Forelimb muscle (tissue), 1 donor: ENCODE results near the gene CENPQ. TPM values are rescaled to one million over a fixed set of nuclear protein-coding genes. Genes with fewer than 3 reads are reported as not detected.
"Not testable (repeated sequence)": the region's sequence is repeated elsewhere in the genome, so short reads cannot be mapped to it uniquely, and the experiment has no call there.

Experiments
- DNase-seq: peaks from one replicate; pipeline ENCODE4 v3.0.0-alpha.2; 2013; ENCODE audit warnings: low read depth
- polyA plus RNA-seq: library from polyadenylated mRNA; unstranded; fragments of 120-200 nt; gene quantifications from one replicate; pipeline ENCODE4 v1.2.1, GENCODE V29; 2013; ENCODE audit not compliant: insufficient read length

Gene CENPQ
- 7.5 TPM for polyA plus RNA-seq

GRCh38 chr6:49462927-49463611 lies at the start of gene CENPQ, which contains the start of gene MMUT:
Gene CENPQ, plus strand, starts transcription at chr6:49463370. Its CDS starts 6,807 bp downstream, at chr6:49470177.
Gene MMUT, minus strand, starts transcription at chr6:49463253. Its CDS starts 3,787 bp downstream, at chr6:49459466.
- peak; percentile 90 for DNase-seq

DNA sequence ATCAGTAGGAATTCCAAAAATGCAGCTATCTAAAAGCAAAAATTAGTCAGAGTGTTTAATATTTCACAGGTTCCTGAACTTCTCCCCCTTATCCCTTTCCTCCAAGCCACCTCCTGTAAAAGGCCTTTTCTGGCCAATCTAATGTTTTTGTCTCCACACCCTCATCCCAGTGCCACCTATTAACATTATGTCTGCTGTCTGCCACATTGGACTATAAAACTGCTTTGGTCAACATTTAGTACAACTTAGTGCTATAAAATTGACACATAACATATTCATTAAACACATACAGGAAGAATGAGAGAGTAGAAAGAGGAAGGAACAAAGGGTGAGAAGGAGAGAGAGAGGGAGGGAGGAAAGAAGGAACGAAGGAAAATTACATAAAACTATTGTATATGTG lies 47.8 kb upstream of the CENPQ start:
- no peak for DNase-seq

DNA sequence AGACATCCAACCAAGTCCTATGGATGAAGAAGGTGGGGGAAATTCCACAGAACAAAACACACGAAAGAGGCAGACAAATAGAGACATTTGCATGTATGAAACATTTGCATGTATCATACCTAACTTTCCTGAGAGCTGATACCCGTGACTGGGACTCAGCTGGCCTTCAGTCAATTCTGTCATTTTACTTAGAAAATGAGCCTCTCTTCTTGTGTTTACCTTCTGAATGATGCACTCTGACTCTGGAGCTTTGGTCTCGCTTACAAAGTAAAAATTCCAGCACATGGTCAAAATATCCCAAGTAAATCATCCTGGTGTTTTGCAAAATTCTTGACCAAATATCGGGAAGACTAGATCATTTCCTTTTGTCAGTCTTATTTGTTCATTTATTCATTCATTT lies 47.0 kb upstream of the CENPQ start:
- no peak for DNase-seq

DNA sequence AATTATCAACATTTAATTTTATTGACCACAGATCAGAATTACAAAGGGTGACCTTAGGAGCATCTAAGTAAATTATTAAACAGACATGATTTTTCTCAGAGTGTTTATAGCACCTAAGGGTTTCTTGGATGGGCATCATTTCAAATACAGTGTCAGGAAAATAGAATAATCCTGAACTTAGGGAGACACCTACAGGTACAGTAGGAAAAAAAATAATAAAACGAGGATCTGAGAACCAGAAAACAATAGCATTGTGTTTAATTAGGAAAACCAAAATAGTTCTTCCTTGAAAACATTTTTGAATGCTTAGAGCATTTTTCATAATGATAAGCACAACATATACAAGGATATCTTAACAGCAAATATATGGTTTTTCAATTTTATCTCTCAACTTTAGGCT lies 39.4 kb upstream of the CENPQ start:
- no peak for DNase-seq

DNA sequence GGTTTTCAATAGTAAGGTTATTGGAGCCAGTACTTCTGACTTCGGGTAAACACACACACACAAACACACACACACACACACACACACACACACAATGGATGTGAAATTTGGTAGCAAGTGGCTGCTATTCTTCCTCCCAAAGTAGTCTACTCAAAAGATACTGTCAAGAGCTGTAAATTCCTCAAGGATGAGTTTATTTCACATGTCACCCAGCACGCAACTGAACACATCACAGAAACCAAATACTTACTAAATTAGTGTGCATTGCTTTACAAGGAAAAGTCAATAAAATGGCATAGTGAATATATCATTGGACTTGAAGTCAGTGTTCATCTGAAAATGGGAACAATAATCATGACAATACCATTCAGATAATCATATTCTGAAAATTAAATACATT lies 33.0 kb upstream of the CENPQ start:
- DNase-seq: no peak

DNA sequence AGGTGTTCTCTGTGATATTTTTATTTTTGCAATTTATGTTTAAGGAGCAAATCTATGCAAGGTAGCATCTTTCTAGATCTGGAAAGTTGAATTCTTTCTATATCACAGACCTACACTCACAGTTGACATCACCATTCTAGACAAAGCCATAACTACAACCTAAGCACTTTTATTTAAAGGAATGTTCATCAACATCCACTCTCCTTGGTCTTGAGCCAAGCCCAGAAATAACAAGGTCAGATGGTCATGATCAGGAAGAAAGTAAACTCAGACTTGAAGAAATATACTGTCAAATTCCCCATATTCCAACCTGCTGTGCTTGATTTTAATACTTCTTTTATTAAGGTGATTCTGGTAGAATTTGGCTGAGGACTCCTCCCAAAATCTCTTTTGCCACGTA lies 32.3 kb upstream of the CENPQ start:
- DNase-seq: no peak

GRCh38 chr6:49453221-49453620 lies 9.9 kb upstream of the CENPQ start:
- no peak for DNase-seq

GRCh38 chr6:49454787-49455709 lies 8.1 kb upstream of the CENPQ start:
- no peak for DNase-seq

DNA sequence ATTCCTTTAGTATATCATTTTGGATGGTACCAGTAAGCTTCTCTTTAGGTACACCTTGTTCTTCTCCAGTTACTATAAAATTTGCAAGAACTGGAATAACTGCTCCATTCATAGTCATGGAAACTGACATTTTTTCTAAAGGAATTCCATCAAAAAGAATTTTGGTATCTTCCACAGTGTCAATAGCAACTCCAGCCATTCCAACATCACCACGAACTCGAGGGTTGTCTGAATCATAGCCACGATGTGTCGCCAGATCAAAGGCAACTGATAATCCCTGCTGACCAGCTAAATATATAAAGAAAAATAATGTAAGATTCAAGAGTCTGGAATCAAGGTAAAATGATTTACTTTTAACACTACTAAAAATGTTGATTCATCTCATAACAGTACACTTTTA lies 5.4 kb upstream of the CENPQ start:
- no peak for DNase-seq

- no peak for DNase-seq
Measured at GRCh38 chr6:49462071-49462470, 1.1 kb upstream of the CENPQ start.

GRCh38 chr6:49462599-49462926 lies 607 bp upstream of the CENPQ start:
- no peak for DNase-seq

DNA sequence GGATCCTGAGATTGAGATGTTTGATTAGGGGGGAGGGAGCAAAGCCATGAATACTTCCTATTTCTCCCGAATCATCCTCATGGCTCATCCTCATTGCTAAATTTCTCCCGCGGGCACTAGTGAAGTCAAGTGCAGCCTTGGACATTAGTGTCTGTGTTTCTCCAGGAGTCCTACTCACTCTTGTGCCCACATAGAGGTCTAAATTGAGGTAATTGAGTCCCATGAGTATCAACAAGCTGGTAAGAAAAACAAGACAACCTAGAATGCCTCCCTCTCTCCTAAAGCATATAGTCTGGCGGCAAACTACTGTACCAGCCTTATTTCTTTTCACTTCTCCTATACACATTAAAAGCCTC lies 420 bp downstream of the CENPQ start:
- DNase-seq: no peak

DNA sequence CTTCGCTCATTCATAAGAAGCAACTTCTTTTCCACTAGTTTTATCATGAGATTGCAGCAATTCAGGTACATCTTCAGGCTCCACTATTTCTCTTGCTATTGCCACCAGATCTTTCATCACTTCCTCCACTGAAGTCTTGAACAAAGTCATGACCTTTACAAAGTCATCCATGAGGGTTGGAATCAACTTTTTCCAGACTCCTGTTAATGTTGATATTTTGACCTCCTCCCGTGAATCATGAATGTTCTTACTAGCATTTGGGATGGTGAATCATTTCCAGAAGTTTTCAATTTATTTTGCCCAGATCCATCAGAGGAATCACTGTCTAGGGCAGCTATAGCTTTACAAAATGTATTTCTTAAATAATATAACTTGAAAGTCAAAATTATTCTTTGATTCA lies 1.5 kb downstream of the CENPQ start:
- DNase-seq: no peak

- DNase-seq: no peak
Measured at GRCh38 chr6:49468042-49468441, 4.9 kb downstream of the CENPQ start.

DNA sequence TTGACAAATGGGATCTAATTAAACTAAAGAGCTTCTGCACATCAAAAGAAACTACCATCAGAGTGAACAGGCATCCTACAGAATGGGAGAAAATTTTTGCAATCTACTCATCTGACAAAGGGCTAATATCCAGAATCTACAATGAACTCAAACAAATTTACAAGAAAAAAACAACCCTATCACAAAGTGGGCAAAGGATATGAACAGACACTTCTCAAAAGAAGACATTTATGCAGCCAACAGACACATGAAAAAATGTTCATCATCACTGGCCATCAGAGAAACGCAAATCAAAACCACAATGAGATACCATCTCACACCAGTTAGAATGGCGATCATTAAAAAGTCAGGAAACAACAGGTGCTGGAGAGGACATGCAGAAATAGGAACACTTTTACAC lies 13.4 kb downstream of the CENPQ start:
- DNase-seq: not testable (repeated sequence)

- no peak for DNase-seq
Measured at GRCh38 chr6:49479308-49479970, 16.3 kb downstream of the CENPQ start.

- DNase-seq: not testable (repeated sequence)
Measured at GRCh38 chr6:49481846-49482245, 18.7 kb downstream of the CENPQ start.

- DNase-seq: not testable (repeated sequence)
Measured at GRCh38 chr6:49483380-49483779, 20.2 kb downstream of the CENPQ start.

DNA sequence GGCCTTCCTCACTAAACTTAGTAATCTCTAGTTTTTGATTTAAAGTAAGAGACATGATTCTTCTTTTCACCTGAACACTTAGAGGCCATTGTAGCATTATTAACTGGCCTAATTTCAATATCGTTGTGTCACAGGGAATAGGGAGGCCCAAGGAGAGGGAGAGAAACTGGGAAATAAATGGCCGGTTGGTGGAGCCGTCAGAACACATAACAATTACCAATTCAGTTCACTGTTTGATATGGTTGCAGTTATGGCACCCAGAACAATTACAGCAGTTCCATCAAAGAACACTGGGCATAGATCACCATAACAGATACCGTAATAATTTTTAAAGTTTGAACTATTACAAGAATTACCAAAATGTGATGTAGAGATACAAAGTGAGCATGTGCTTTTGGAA lies 27.5 kb downstream of the CENPQ start:
- no peak for DNase-seq

- no peak for DNase-seq
Measured at GRCh38 chr6:49497304-49497703, 34.1 kb downstream of the CENPQ start.

DNA sequence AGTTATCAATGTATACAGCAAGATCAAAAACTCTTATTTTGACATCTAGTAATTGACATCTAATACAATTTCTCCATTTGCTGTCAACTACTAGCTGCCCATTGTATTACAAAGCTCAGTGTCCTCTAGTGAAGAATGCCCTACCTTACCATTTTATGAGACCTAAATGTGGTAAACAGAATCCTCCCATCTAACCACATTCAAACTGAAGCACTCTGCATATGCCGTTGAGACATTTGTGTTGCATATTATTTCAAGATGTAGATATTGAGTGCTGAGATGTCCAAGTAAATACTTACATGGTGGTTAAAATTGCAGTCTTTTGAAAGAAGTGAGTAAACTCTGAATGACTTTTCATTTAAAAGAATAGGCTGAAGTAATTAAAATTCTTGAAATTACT lies 36.0 kb downstream of the CENPQ start:
- no peak for DNase-seq

GRCh38 chr6:49499623-49500022 lies 36.5 kb downstream of the CENPQ start, which contains the start of gene GLYATL3:
Gene GLYATL3, plus strand, starts transcription at chr6:49499923. Its CDS starts 12,068 bp downstream, at chr6:49511991.
- DNase-seq: no peak
